HK-2 (cell line): ENCODE results near the gene TRPM5.

ENCODE experiments used
- DNase-seq: peaks from one replicate; pipeline ENCODE4 v3.0.0-alpha.2; 2018; ENCODE audit not compliant: unreplicated experiment

Gene TRPM5

DNA sequence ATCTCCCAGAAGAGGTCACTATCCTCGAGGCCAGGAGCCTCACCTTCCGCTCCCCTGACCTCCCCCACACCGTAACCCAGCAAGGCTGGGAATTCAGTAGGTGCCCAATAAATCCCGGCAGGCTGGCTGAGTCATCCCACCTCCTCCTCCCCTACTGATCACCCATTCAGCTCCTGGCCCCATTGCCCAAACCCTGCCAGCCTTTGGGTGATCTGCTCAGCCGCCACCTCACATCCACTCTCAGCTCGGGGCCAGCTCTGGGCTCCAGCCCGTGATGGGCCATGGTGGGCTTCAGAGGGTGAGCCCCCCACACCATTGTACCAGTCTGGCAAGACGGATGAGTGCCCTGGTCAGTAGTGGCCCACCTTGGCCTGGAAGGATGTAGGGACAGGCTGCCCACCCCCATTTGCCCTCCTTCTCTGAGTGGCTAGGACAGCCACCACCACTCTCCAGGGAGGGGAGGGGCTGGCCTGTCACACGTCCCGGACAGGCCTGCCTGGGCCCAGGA lies 8.2 kb downstream of the TRPM5 start:
- DNase-seq: no peak

DNA sequence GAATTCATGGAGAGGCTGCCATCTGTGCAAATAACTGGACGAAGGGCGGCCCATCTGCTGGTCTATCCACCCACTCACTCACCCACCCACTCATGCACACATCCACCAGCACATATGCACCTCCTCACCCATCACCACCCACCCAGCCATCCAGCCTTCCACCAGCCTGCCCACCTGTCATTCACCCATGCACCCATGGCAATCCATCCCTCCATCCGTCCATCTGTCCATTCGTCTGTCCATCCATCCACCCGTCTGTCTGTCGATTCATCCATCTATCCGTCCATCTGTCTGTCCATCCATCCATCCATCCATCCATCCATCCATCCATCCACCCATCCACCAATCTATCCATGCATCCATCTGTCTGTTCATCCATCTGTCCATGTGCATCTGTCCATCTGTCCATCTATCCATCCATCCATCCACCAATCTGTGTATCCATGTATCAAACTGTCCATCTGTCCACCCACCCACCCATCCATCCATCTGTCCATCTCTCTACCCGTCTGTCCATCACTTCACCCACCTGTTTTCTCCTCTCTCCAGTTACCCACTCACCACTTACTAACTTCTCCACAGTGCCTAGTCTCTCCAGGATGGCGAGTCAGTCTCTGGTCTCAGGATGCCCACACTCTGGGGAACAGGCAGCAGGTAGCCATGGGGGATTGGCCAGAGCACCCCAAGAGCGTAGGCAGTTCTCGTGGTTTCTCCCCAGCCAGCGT lies 8.9 kb downstream of the TRPM5 start:
- DNase-seq: no peak

DNA sequence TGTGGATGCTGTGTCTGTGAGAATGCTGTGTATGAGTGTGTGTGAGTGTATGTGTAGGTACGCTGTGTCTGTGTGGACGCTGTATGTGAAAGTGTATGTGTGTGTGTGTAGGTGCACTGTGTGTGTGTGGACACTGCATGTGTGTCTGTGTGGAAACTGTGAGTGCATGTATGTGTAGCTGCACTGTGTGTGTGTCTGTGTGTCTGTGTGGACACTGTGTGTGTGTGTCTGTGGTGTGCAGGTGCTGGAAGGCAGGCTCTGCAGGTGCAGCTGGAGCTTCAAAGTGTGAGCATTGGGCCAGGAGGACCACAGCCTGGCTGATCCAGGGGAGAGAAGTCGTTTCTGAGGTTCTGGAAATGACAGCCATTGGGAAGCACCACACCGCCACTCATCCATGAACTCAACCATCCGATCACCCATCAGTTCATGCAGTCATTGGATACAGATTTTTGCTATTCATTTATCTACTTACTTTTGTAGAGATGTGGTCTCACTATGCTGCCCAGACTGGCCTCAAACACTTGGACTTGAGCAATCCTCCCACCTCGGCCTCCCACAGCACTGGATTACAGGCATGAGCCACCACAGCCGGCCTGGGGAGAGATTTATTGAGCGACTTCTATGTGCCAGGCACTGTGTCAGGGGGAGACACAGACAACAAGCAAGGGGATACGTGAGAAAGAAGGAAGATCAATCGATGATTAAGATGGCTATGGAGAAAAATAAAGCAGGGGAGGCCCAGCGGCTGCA lies 9.6 kb downstream of the TRPM5 start:
- DNase-seq: no peak

GRCh38 chr11:2434008-2434407 lies 10.3 kb downstream of the TRPM5 start:
- DNase-seq: no peak

DNA sequence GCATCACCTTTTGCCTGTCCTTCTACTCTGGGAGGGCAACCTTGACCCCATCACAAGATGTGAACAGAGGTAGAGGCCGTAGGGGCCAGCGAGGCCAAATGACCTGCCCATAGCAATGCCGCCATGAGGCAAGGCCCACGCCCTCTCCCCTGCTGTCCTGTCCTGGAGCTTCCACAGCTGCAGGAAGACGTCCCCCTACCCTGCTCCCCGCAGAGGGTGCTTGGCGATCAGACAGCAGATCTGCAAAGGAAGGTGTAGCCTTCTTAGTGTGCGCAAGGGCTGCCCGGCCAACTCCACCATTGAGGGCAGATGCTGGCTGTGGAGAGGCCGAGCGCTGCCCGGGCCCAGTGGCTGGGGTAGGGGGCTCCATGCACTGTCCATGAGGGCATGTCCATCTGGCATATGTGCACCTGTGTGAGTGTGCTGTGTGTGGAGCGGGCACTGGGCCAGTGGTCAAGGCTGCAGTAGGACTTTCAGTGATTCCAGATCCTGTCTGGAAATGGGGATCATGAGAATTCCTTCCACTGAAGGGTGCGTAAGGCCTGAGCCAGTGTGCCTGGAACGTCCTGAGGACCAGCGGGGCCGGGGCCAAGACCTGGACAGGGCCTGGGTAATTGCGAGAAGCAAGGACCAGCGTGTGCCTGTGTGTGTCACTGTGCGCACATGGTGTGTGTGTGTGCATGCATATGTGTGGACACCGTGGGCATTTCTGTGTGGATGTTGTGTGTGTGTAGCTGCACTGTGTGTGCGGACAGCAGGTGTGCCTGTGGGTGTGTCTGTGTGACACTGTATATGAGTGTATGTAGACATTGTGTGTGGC lies 11.0 kb downstream of the TRPM5 start:
- no peak for DNase-seq

DNA sequence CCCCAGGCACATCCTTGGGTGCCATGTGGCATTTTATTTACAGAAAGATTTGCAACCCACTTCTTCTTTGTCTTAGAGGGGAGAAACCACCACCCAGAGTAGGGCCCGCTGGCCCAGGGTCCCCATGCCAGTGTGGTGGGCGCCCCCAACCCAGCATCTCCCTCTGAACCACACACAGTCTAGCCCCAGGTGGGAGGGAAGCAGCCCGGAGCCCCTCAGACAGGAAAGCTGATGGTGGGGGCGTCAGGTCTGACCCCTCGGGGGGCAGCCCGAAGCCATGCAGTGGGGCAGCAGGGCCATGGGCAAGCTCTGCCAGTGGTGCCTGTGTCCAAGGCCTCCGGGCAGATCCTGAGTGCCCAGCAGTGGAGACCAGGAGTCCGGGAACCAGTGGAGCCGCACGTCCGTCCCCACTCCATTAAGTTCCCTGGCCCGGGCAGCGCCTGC lies 11.7 kb downstream of the TRPM5 start:
- DNase-seq: no peak

DNA sequence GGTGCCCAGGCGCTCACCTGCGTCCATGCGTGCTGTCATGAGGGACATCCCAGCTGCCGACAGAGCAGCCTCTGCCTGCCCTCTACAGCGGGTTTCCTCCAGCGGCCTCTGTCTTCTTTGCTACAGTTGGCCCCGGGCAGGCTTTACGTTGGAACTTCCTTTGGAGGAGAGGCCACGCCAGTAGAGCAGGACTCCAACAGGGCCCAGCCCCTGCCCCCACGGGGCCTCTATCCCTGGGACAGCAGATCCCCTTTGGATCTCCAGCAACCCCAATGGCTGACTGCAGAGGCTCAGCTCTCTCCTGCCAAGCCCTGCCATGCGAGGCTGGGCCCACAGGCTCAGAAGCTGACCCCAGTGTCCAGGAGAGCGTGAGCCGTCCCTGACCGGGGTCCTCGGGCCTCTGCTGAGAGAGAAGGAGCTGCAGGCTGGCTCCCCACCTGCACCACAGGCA lies 12.1 kb downstream of the TRPM5 start:
- DNase-seq: no peak

- no peak for DNase-seq
These were observed 12.9 kb downstream of the TRPM5 start for GRCh38 chr11:2431395-2431794.

GRCh38 chr11:2428322-2428795 lies 16.0 kb downstream of the TRPM5 start:
- DNase-seq: peak; percentile 63

DNA sequence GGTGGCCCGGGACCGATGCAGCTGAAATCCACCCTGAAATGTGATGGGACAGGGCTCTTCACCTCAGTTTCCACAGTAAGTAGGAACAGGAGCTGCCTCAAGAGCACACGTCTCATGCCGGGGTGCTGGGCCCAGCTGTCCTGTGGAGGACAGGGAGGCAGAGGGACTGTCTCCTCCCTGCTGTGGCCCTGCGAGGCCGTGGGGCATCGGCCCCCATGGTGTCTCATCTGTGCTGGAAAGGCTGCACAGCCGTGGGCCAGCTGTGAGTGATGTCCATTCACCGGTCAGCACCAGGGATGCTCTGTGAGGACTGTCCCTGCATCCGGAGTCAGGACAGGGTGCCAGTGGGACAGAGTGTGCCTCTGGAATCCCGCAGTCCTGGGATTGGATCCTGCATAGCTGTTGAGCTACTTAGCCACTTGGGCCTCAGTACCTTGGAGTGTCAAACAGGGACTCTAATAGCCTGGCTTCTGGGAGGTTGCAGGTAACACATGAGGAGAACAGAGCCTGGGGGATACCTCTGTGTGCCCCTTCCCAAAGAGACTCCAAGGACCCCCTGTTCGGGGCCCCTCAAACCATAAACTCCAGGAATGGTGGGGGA lies 16.5 kb downstream of the TRPM5 start:
- no peak for DNase-seq

DNA sequence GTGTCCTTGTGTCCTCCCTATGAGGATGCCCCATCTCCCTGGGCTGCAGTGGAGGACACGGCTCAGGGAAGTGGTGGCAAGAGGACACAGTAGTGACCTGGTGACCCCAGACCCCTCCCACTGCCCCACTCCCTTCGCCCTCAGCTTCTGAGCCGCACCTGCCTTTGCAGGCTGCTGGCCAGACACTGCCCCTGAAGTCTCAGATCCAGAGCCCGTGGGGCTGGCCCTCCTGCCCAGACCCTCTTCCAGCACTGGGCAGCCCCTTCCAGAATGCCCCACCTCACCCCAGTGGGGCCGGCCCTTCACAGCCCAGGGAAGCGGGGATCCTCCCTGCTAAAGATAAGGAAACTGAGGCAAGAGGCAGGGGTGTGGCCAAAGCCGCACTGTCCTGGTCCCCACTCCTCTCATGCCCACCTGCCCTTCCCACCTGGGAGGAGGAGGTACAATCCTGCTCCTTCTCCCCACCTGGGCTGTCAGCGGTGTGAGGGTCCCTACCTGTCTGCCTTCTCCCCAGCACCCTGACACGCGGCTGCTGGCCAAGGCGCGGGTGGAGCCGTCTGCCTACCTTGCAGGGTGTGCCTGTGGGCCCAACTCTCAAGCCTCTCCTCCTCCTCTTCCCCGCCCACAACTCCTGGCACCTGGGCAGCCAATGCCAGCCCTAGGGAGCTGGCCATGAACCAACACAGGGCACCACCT lies 17.3 kb downstream of the TRPM5 start:
- no peak for DNase-seq

- no peak for DNase-seq
These were observed 18.1 kb downstream of the TRPM5 start for GRCh38 chr11:2426221-2426620.

- DNase-seq: no peak
These were observed 18.8 kb downstream of the TRPM5 start for GRCh38 chr11:2425506-2425905.

DNA sequence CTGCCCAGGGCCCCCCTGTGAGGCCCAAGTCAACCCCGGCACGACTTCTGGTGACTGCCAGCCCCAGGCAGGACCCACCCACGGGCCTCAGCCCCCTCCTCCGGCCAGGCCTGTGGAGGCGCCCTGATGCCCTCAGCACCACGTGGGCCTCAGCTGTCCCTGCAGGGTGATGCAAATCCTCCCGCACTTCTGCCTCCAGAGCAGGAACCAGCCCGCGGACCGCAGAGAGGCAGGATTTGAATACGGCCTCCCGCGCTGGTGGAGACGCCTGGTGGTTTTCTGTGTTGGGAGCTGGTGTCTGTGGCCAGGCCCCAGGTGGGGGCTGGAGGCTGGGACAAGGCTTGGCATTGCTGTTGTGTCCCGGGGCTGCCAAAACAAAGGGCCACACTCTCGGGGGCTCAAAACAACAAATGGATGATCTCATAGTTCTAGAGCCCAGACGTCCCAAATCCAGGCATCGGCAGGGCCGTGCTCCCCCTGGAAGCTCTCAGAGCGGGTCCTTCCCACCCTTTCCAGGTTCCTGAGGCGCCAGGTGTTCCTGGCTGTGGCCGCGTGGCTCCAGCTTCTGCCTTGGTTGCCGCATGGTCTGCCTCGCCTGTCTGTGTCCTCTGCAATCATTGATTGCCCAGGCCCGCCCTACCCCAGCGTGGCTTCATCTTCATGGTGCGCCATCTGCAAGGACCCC lies 19.4 kb downstream of the TRPM5 start:
- DNase-seq: no peak

GRCh38 chr11:2423157-2424025 lies 20.9 kb downstream of the TRPM5 start:
- DNase-seq: no peak

- no peak for DNase-seq
These were observed 21.7 kb downstream of the TRPM5 start for GRCh38 chr11:2422461-2423156.

- DNase-seq: no peak
These were observed 22.3 kb downstream of the TRPM5 start for GRCh38 chr11:2421996-2422395.

GRCh38 chr11:2421226-2421994 lies 22.9 kb downstream of the TRPM5 start:
- no peak for DNase-seq
